ENCODE measurements around the gene TP53BP2.
A peak's percentile ranks its signal among the peaks of the same experiment; 100 is the strongest.
"Not testable (repeated sequence)": the region's sequence is repeated elsewhere in the genome, so short reads cannot be mapped to it uniquely, and the experiment has no call there.

Gene TP53BP2

GRCh38 chr1:223831755-223832636 lies 13.8 kb downstream of the TP53BP2 start:
- DNase-seq (ENCODE audit: low spot score), result peak; percentile 44

- no peak for DNase-seq (ENCODE audit: low spot score)
These were observed 16.1 kb downstream of the TP53BP2 start for GRCh38 chr1:223829678-223830077.

- DNase-seq (ENCODE audit: low spot score), result no peak
These were observed 17.4 kb downstream of the TP53BP2 start for GRCh38 chr1:223828162-223828848.

GRCh38 chr1:223827193-223827663 lies 18.5 kb downstream of the TP53BP2 start:
- no peak for DNase-seq (ENCODE audit: low spot score)

GRCh38 chr1:223825767-223826748 lies 19.7 kb downstream of the TP53BP2 start:
- DNase-seq (ENCODE audit: low spot score), result no peak

- DNase-seq (ENCODE audit: low spot score), result no peak
These were observed 21.0 kb downstream of the TP53BP2 start for GRCh38 chr1:223824712-223825111.

- no peak for DNase-seq (ENCODE audit: low spot score)
These were observed 21.5 kb downstream of the TP53BP2 start for GRCh38 chr1:223824287-223824686.

- DNase-seq (ENCODE audit: low spot score), result no peak
These were observed 24.8 kb downstream of the TP53BP2 start for GRCh38 chr1:223820971-223821370.

GRCh38 chr1:223820515-223820858 lies 25.3 kb downstream of the TP53BP2 start:
- DNase-seq (ENCODE audit: low spot score), result no peak

- DNase-seq (ENCODE audit: low spot score), result no peak
These were observed 25.8 kb downstream of the TP53BP2 start for GRCh38 chr1:223819730-223820514.

GRCh38 chr1:223817265-223817664 lies 28.5 kb downstream of the TP53BP2 start:
- not testable (repeated sequence) for DNase-seq (ENCODE audit: low spot score)

- DNase-seq (ENCODE audit: low spot score), result peak; percentile 79
These were observed 29.9 kb downstream of the TP53BP2 start for GRCh38 chr1:223815865-223816264.

- DNase-seq (ENCODE audit: low spot score), result no peak
These were observed 30.5 kb downstream of the TP53BP2 start for GRCh38 chr1:223815020-223815853.

GRCh38 chr1:223813645-223814044 lies 32.1 kb downstream of the TP53BP2 start:
- no peak for DNase-seq (ENCODE audit: low spot score)

- DNase-seq (ENCODE audit: low spot score), result peak; percentile 57
These were observed 34.1 kb downstream of the TP53BP2 start for GRCh38 chr1:223811634-223812101.

- peak; percentile 35 for DNase-seq (ENCODE audit: low spot score)
These were observed 35.2 kb downstream of the TP53BP2 start for GRCh38 chr1:223810586-223810985.

GRCh38 chr1:223809905-223810304 lies 35.8 kb downstream of the TP53BP2 start:
- DNase-seq (ENCODE audit: low spot score), result not testable (repeated sequence)

- no peak for DNase-seq (ENCODE audit: low spot score)
These were observed 42.5 kb downstream of the TP53BP2 start for GRCh38 chr1:223803211-223803610.

- DNase-seq (ENCODE audit: low spot score), result no peak
These were observed 43.1 kb downstream of the TP53BP2 start for GRCh38 chr1:223802602-223803001.

- no peak for DNase-seq (ENCODE audit: low spot score)
These were observed 43.7 kb downstream of the TP53BP2 start for GRCh38 chr1:223802032-223802431.

Data from RKO (cell line).